GM13976 (cell line): ENCODE data around the gene TRAM2.

ENCODE experiments used
- DNase-seq: peaks from one replicate; pipeline ENCODE4 v3.0.0; 2012; ENCODE audit warnings: low spot score
- in situ Hi-C: fragments of 300-500 bp; cut with MboI; formaldehyde crosslinking; loops from one replicate; pipeline ENCODE4 v1.12.0; 2022; ENCODE audit warnings: low sequenced_read_pairs, mixed read lengths, inconsistent platforms; ENCODE audit not compliant: unreplicated experiment
- TF ChIP-seq, protein P1 (sequence below): IDR thresholded peaks from 2 replicates; pipeline ENCODE4 v1.5.1; 2012; ENCODE audit warnings: borderline replicate concordance, mild to moderate bottlenecking; ENCODE audit not compliant: insufficient read depth; ENCODE audit errors: extremely low read depth, missing control alignments, control extremely low read depth

The TRAM2 gene

DNA sequence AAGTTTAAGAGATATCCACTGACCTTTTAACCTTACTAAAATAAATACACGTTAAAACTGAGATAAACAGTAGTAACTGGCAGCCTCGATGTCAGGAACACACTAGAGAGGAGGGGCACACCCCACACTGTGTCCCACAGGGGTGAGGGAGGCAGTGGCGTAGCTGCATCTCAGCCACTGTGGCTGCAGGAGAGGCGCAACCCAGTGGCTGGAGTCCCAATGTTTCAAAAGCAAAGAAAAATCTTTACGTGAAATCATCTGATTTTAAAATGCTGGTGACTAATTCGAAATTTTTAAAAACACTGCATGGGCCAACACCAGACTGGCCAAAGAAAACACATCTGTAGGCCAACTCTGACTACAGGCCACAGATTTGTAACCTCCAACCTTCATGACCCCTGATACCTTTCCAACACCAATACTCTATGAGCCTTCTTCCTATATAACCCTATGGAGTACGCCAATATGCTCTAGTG lies 54.7 kb downstream of the TRAM2 start:
- no peak for DNase-seq
- in situ Hi-C loops = no loop called here
- TF ChIP-seq, protein P1, sequence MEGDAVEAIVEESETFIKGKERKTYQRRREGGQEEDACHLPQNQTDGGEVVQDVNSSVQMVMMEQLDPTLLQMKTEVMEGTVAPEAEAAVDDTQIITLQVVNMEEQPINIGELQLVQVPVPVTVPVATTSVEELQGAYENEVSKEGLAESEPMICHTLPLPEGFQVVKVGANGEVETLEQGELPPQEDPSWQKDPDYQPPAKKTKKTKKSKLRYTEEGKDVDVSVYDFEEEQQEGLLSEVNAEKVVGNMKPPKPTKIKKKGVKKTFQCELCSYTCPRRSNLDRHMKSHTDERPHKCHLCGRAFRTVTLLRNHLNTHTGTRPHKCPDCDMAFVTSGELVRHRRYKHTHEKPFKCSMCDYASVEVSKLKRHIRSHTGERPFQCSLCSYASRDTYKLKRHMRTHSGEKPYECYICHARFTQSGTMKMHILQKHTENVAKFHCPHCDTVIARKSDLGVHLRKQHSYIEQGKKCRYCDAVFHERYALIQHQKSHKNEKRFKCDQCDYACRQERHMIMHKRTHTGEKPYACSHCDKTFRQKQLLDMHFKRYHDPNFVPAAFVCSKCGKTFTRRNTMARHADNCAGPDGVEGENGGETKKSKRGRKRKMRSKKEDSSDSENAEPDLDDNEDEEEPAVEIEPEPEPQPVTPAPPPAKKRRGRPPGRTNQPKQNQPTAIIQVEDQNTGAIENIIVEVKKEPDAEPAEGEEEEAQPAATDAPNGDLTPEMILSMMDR = no peak

DNA sequence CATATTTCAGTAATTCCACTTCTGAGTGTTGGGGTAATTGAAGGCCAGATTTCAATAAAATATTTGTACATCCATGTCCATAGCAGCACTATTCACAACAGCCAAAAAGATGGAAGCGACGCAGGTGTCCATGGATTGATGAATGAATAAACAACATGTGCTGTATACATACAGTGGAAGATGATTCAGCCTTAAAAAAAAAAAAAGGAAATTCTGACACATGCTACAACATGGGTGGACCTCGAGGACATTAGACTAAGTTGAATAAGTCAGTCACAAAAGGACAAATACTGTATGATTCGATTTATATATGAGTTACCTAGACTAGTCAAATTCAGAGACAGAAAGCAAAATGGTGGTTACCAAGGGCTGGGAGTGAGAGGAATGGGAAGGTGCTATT lies 57.2 kb downstream of the TRAM2 start:
- no peak for DNase-seq
- in situ Hi-C loops = no loop called here

DNA sequence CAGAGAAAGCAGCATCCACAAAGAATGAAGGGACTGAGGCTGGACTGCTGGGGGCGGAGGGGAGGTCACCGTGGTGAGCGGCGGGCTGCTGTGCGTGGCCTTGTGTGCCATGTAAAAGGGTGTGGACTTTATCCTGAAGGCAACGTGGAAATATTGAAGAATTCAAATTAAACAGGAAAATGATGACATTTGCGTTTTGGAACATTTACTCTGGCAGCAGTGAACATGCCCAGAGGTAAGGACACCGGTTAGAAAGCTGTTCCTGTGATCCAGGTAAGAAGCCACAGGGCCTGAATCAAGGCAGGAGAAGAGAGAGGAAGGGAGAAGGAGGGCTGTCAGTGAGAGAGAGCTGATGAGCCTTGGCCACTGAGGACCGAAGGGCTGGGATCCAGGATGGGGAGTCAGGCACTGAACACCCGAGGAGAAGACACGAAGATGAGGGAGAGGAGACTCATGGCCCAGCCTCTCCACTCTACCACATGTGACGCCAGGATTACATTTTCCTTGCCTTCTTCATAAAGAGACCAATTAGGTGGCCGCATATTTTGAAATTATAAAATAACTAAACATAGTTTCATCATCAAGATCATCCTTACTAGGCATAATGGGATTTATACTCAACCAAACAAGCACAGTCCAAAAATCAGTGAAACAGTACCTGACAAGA lies 58.4 kb downstream of the TRAM2 start:
- DNase-seq = no peak
- TF ChIP-seq, protein P1 = no peak
- in situ Hi-C loops = no loop called here

More for the DNA sequence above, 57.2 kb downstream of the TRAM2 start:
- TF ChIP-seq, protein P1 = no peak

DNA sequence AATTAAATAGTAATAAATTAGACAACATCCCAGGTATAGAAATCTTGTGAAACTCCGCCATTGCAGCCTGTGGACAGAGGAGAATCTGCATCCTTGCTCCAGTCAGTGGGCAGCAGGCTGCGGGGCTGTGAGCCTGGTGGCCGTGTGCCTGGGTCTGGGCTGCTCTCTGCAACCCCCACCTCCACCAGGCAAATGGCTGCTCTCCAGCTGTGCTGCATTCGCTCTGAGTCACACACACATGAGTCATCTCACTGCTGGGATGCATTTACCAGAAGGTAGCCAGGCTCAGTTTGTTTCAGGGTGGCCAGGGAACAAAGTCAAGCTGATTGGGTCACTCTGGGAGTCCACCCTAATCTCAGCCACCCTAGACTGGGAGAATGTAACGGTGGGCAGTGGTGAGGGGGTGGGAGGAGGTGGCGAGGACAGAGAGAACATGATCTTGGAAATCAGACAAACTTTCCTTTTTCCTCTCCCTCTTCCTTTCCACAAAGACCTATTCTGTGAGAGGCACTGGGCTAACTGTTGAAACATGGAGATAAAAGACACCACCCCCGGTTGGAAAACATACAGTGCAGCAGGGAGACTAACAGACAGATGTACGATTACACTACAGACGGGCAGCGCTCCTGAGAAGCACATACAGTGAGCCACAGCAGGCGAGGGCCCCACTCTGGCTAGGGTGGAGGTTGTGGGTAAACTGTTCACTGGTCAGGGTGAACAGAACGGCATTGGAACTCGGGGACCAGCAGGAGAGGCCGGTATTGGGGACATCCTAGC lies 59.2 kb downstream of the TRAM2 start:
- peak; percentile 78 for DNase-seq

DNA sequence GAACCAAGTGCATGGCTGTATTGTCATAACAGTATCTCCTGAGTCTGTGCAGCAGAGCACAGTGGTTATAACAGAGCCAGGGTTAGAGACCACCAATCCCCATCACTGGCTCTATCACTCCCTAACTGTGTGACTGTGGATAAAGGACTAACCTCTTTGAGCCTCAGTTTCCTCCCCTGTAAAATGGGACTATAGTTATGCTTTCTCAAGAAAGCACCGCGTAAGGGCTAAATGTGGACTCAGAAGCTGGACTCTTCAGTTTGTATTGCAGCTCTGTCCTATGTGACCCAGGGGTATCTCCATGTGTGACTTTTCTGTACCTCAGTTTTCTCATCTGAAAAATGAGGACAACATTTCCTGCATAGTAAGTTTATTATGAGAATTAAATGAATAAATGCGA lies 59.9 kb downstream of the TRAM2 start:
- no peak for DNase-seq
- TF ChIP-seq, protein P1 = no peak
- in situ Hi-C loops = no loop called here

More for the DNA sequence above, 59.2 kb downstream of the TRAM2 start:
- TF ChIP-seq, protein P1 = no peak
- in situ Hi-C loops = no loop called here

DNA sequence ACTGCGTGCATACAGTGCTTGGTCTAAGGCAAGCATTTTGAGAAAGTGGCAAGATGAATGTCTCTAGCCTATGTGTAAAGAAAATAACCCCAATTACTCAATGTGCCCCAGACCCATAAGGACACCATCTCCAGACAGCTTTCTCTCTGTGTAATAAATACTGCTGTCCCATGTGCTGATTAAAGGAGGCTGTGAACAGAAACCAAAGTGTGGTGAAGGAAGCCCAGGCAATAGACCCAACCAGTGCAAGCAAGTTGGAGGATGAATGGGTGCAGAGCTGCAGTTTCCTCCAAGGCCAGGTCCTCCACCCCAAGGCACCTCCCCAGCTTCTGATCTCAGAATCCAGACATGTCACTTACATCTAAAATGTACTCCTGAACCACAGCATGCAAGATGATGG lies 60.6 kb downstream of the TRAM2 start:
- in situ Hi-C loops = no loop called here
- no peak for DNase-seq
- TF ChIP-seq, protein P1 = no peak
